ENCODE results near the gene ATAD3C. TPM values are rescaled to one million over a fixed set of nuclear protein-coding genes. Genes with fewer than 3 reads are reported as not detected.

The ATAD3C gene
- total RNA-seq, 4 donors from 2014 or later: 0.32 to 2.4 (median 0.58) TPM

GRCh38 chr1:1437033-1437903 lies 12.2 kb upstream of the ATAD3C start:
- H3K27me3 ChIP-seq: no peaks in the 10 kb centered on the region
- peak overlapping the region; percentile 67 to 81 (median 74) for H3K4me3 ChIP-seq
- intact Hi-C loops (cut with DNase I): no loop called here
- DNase-seq (ENCODE audit: extremely low spot score): no peak
- peaks cover 0 to 24% (median 12%) of the 10 kb centered on the region in 4 donors for H3K36me3 ChIP-seq
- WGBS: 41% methylated on average over 18 of the region's 31 CpGs
- peaks cover 63 to 100% (median 90%) of the 10 kb centered on the region in 4 donors for H3K4me1 ChIP-seq
- no peaks in the 10 kb centered on the region for H3K9me3 ChIP-seq
- no peak for TF ChIP-seq CTCF (IDR thresholded peaks at IDR 0.05)
- no peak for TF ChIP-seq POLR2AphosphoS5 (IDR thresholded peaks at IDR 0.05)
- no peak for TF ChIP-seq POLR2A (IDR thresholded peaks at IDR 0.05; ENCODE audit: low read depth)
- TF ChIP-seq EP300 (IDR thresholded peaks at IDR 0.05): no peak
- H3K27ac ChIP-seq (replicated peaks in 1 of 4): peak overlapping the region; percentile 96 to 98 (median 97)

GRCh38 chr1:1437904-1438376 lies 11.5 kb upstream of the ATAD3C start:
- no peak for DNase-seq (ENCODE audit: extremely low spot score)
- peaks cover 0 to 24% (median 12%) of the 10 kb centered on the region in 4 donors for H3K36me3 ChIP-seq
- peak overlapping the region in 3 of 4 donors; percentile 97 to 98 (median 97) for H3K27ac ChIP-seq (replicated peaks in 1 of 4)
- H3K27me3 ChIP-seq: no peaks in the 10 kb centered on the region
- peak overlapping the region in 1 of 4 donors; percentile 70 for H3K4me3 ChIP-seq
- TF ChIP-seq CTCF (IDR thresholded peaks at IDR 0.05): no peak
- no peak for TF ChIP-seq POLR2A (IDR thresholded peaks at IDR 0.05; ENCODE audit: low read depth)
- TF ChIP-seq EP300 (IDR thresholded peaks at IDR 0.05): no peak
- no peak for TF ChIP-seq POLR2AphosphoS5 (IDR thresholded peaks at IDR 0.05)
- no peaks in the 10 kb centered on the region for H3K9me3 ChIP-seq
- H3K4me1 ChIP-seq: peaks cover 56 to 97% (median 87%) of the 10 kb centered on the region in 4 donors
- intact Hi-C loops (cut with DNase I): no loop called here
- 56% methylated on average over 10 of the region's 11 CpGs for WGBS

GRCh38 chr1:1438531-1439381 lies 10.7 kb upstream of the ATAD3C start:
- peaks cover 48 to 89% (median 79%) of the 10 kb centered on the region in 4 donors for H3K4me1 ChIP-seq
- no peaks in the 10 kb centered on the region for H3K27me3 ChIP-seq
- H3K4me3 ChIP-seq: no peak overlapping the region
- H3K27ac ChIP-seq (replicated peaks in 1 of 4): peak overlapping the region in 2 of 4 donors; percentile 97 to 98
- no peaks in the 10 kb centered on the region for H3K9me3 ChIP-seq
- H3K36me3 ChIP-seq: peaks cover 0 to 24% (median 12%) of the 10 kb centered on the region in 4 donors
- no peak for DNase-seq (ENCODE audit: extremely low spot score)
- intact Hi-C loops (cut with DNase I): no loop called here
- 66% methylated on average over 14 of the region's 45 CpGs for WGBS
- TF ChIP-seq POLR2A (IDR thresholded peaks at IDR 0.05; ENCODE audit: low read depth) (no peak), EP300 (IDR thresholded peaks at IDR 0.05) (no peak), CTCF (IDR thresholded peaks at IDR 0.05) (no peak), POLR2AphosphoS5 (IDR thresholded peaks at IDR 0.05) (no peak)

- no peaks in the 10 kb centered on the region for H3K9me3 ChIP-seq
- H3K27me3 ChIP-seq: no peaks in the 10 kb centered on the region
- H3K4me1 ChIP-seq: peaks cover 38 to 80% (median 69%) of the 10 kb centered on the region in 4 donors
- H3K27ac ChIP-seq (replicated peaks in 1 of 4): peak overlapping the region; percentile 43 to 74 (median 60)
- peaks cover 0 to 24% (median 12%) of the 10 kb centered on the region in 4 donors for H3K36me3 ChIP-seq
- TF ChIP-seq CTCF (IDR thresholded peaks at IDR 0.05) (no peak), POLR2AphosphoS5 (IDR thresholded peaks at IDR 0.05) (no peak), POLR2A (IDR thresholded peaks at IDR 0.05; ENCODE audit: low read depth) (no peak), EP300 (IDR thresholded peaks at IDR 0.05) (no peak)
- no peak overlapping the region for H3K4me3 ChIP-seq
- intact Hi-C loops (cut with DNase I): loop anchor here (2.0 kb wide), 1 partner anchor 37 kb away; no protein-coding TSS in a partner anchor
- no peak for DNase-seq (ENCODE audit: extremely low spot score)
- WGBS: 81% methylated on average over 58 of the region's 82 CpGs
These were observed 9.8 kb upstream of the ATAD3C start for GRCh38 chr1:1439546-1440261.
